IMR-90 (cell line): ENCODE results near the gene TOB2. TPM values are rescaled to one million over a fixed set of nuclear protein-coding genes. Genes with fewer than 3 reads are reported as not detected.

Source experiments
- ATAC-seq: fragments of 200-7000 bp; cut with Tn5 transposase; 2 replicates; pipeline ENCODE4 v1.9.1; 2020; ENCODE audit warnings: low read depth, mild to moderate bottlenecking, moderate library complexity
- BruUV-seq: library from RNA; stranded (reverse); fragments of 400-500 nt; replicated peaks from 2 replicates; lab custom pipeline; 2021; lab: Mats Ljungman, UMichigan
- CTCF ChIA-PET: fragments of 300-600 bp; formaldehyde crosslinking; extraction: SDS; loops from one replicate; lab custom pipeline; 2021; ENCODE audit warnings: antibody characterized with exemption; lab: Yijun Ruan, JAX
- POLR2A ChIA-PET: fragments of 300-600 bp; sonication (Branson Sonifier 250); formaldehyde crosslinking; loops from one replicate; lab custom pipeline; 2022; ENCODE audit warnings: antibody characterized with exemption; ENCODE audit not compliant: unreplicated experiment; lab: Charles Lee
- DNase-seq: peaks from one replicate; pipeline ENCODE4 v3.0.0; 2013
- H2AFZ ChIP-seq: replicated peaks from 2 replicates; pipeline ENCODE3; 2013; ENCODE audit warnings: low read length, mild to moderate bottlenecking; ENCODE audit not compliant: poor library complexity
- H2AK5ac ChIP-seq: 2 replicates; pipeline ENCODE4 v1.6.1; 2013; ENCODE audit warnings: low read depth, low read length, inconsistent platforms
- H2AK9ac ChIP-seq: replicated peaks from 2 replicates; pipeline ENCODE3; 2013; ENCODE audit warnings: mild to moderate bottlenecking, low read depth, low read length, moderate library complexity; ENCODE audit not compliant: poor library complexity
- H2BK120ac ChIP-seq: 2 replicates; pipeline ENCODE4 v1.6.1; 2013; ENCODE audit warnings: low read depth, low read length, inconsistent platforms
- H2BK15ac ChIP-seq: 3 replicates; pipeline ENCODE4 v1.6.1; 2013; ENCODE audit warnings: low read depth, low read length, inconsistent platforms
- H2BK20ac ChIP-seq: 2 replicates; pipeline ENCODE4 v1.6.1; 2013; ENCODE audit warnings: low read depth, mild to moderate bottlenecking, inconsistent platforms, low read length, moderate library complexity
- H2BK5ac ChIP-seq: 2 replicates; pipeline ENCODE4 v1.6.1; 2013; ENCODE audit warnings: mild to moderate bottlenecking, low read depth, low read length, inconsistent platforms; ENCODE audit not compliant: poor library complexity, severe bottlenecking
- H3K14ac ChIP-seq: replicated peaks from 2 replicates; pipeline ENCODE4 v1.6.1; 2013; ENCODE audit warnings: low read depth, low read length, inconsistent platforms
- H3K18ac ChIP-seq: 2 replicates; pipeline ENCODE4 v1.6.1; 2013; ENCODE audit warnings: low read depth, low read length, control low read depth
- H3K23ac ChIP-seq: 2 replicates; pipeline ENCODE4 v1.6.1; 2013; ENCODE audit warnings: low read depth, low read length, inconsistent platforms
- H3K27ac ChIP-seq: 2 replicates; pipeline ENCODE4 v1.5.1; 2013; ENCODE audit warnings: mild to moderate bottlenecking, control low read depth, low read length; ENCODE audit not compliant: insufficient read depth
- H3K27me3 ChIP-seq: 2 replicates; pipeline ENCODE4 v1.6.1; 2013; ENCODE audit warnings: low read length; ENCODE audit not compliant: control insufficient read depth, insufficient read depth
- H3K36me3 ChIP-seq: 2 replicates; pipeline ENCODE4 v1.6.1; 2013; ENCODE audit warnings: low read length, mixed read lengths; ENCODE audit not compliant: control insufficient read depth, insufficient read depth
- H3K4ac ChIP-seq: 2 replicates; pipeline ENCODE4 v1.6.1; 2013; ENCODE audit warnings: low read depth, low read length, inconsistent platforms
- H3K4me1 ChIP-seq: 2 replicates; pipeline ENCODE4 v1.6.1; 2013; ENCODE audit warnings: low read length, mixed read lengths; ENCODE audit not compliant: control insufficient read depth, insufficient read depth
- H3K4me2 ChIP-seq: 2 replicates; pipeline ENCODE4 v1.6.1; 2013; ENCODE audit warnings: low read depth, mild to moderate bottlenecking, control low read depth, low read length, moderate library complexity
- H3K4me3 ChIP-seq: 2 replicates; pipeline ENCODE4 v1.5.1; 2013; ENCODE audit warnings: low read depth, mild to moderate bottlenecking, control low read depth, low read length, moderate library complexity; ENCODE audit not compliant: insufficient read depth
- H3K56ac ChIP-seq: 2 replicates; pipeline ENCODE4 v1.6.1; 2013; ENCODE audit warnings: low read length, inconsistent platforms; ENCODE audit not compliant: insufficient read depth; ENCODE audit errors: extremely low read depth
- H3K79me1 ChIP-seq, 2 experiments: 2 replicates each; pipeline ENCODE4 v1.6.1; 2013; ENCODE audit warnings: low read length in 2 of 2, inconsistent platforms in 1 of 2, low read depth in 1 of 2
- H3K9ac ChIP-seq: 2 replicates; pipeline ENCODE4 v1.6.1; 2013; ENCODE audit warnings: low read depth, low read length, control low read depth
- H3K9me1 ChIP-seq: 2 replicates; pipeline ENCODE4 v1.6.1; 2013; ENCODE audit warnings: low read length, inconsistent platforms; ENCODE audit not compliant: insufficient read depth
- H3K9me3 ChIP-seq: 2 replicates; pipeline ENCODE4 v1.6.1; 2013; ENCODE audit warnings: low read length; ENCODE audit not compliant: control insufficient read depth, insufficient read depth
- H4K20me1 ChIP-seq: 2 replicates; pipeline ENCODE4 v1.6.1; 2013; ENCODE audit warnings: low read length, inconsistent platforms; ENCODE audit not compliant: insufficient read depth
- H4K5ac ChIP-seq: 2 replicates; pipeline ENCODE4 v1.6.1; 2013; ENCODE audit warnings: mild to moderate bottlenecking, low read depth, low read length, control low read depth
- H4K8ac ChIP-seq, 2 experiments: 2 replicates each; pipeline ENCODE4 v1.6.1; 2013; ENCODE audit warnings: low read depth in 2 of 2, low read length in 2 of 2, control low read depth in 1 of 2, inconsistent platforms in 1 of 2
- H4K91ac ChIP-seq: 2 replicates; pipeline ENCODE4 v1.6.1; 2013; ENCODE audit warnings: low read depth, low read length, inconsistent platforms; ENCODE audit not compliant: insufficient read depth
- BHLHE40 ChIP-seq: fragments of 150-350 bp; IDR thresholded peaks from 2 replicates; pipeline ENCODE4 v1.6.1; 2016; ENCODE audit warnings: mild to moderate bottlenecking, low read depth, low read length
- CEBPB ChIP-seq: IDR thresholded peaks from 2 replicates; pipeline ENCODE4 v1.6.1; 2012; ENCODE audit warnings: low read depth, low read length, improper control_type of control experiment
- CHD1 ChIP-seq: IDR thresholded peaks from 2 replicates; pipeline ENCODE4 v1.6.1; 2012; ENCODE audit warnings: low read depth, low read length, improper control_type of control experiment
- FOS ChIP-seq: fragments of 150-350 bp; IDR thresholded peaks from 2 replicates; pipeline ENCODE4 v1.6.1; 2016; ENCODE audit warnings: low read depth, low read length
- MAFK ChIP-seq: IDR thresholded peaks from 2 replicates; pipeline ENCODE4 v1.6.1; 2012; ENCODE audit warnings: low read depth, low read length, improper control_type of control experiment
- MAZ ChIP-seq: IDR thresholded peaks from 2 replicates; pipeline ENCODE4 v1.6.1; 2012; ENCODE audit warnings: low read depth, mild to moderate bottlenecking, low read length, improper control_type of control experiment, moderate library complexity, borderline replicate concordance
- MXI1 ChIP-seq: IDR thresholded peaks from 2 replicates; pipeline ENCODE4 v1.6.1; 2012; ENCODE audit warnings: low read depth, mild to moderate bottlenecking, low read length, moderate library complexity, borderline replicate concordance
- NFE2L2 ChIP-seq: fragments of 150-350 bp; IDR thresholded peaks from 2 replicates; pipeline ENCODE4 v1.6.1; 2016; ENCODE audit warnings: low read depth, mild to moderate bottlenecking, low read length
- POLR2A ChIP-seq: IDR thresholded peaks from 2 replicates; pipeline ENCODE4 v1.6.1; 2012; ENCODE audit warnings: mild to moderate bottlenecking, low read depth, low read length
- RAD21 ChIP-seq: IDR thresholded peaks from 2 replicates; pipeline ENCODE4 v1.6.1; 2012; ENCODE audit warnings: low read length, improper control_type of control experiment
- RCOR1 ChIP-seq: IDR thresholded peaks from 2 replicates; pipeline ENCODE4 v1.6.1; 2012; ENCODE audit warnings: mild to moderate bottlenecking, low read length, improper control_type of control experiment; ENCODE audit not compliant: insufficient replicate concordance
- RFX5 ChIP-seq: IDR thresholded peaks from 2 replicates; pipeline ENCODE4 v1.8.0; 2012; ENCODE audit warnings: low read depth, mild to moderate bottlenecking, low read length, moderate library complexity
- SMC3 ChIP-seq: fragments of 150-350 bp; IDR thresholded peaks from 2 replicates; pipeline ENCODE4 v1.6.1; 2016; ENCODE audit warnings: low read depth, mild to moderate bottlenecking, antibody characterized with exemption, low read length, moderate library complexity
- WGBS, 2 experiments: methylation state at CpG; one replicate each; pipeline versions ENCODE4 v1.1.5 to v1.1.7; 2013; ENCODE audit warnings: missing lambda C conversion rate in 2 of 2; ENCODE audit not compliant: insufficient read length in 1 of 2; ENCODE audit errors: extremely low coverage in 2 of 2; 5-methylcytosine and 5-hydroxymethylcytosine counted together
- dilution Hi-C: fragments of 300-500 bp; cut with HindIII; formaldehyde crosslinking; loops from one replicate; pipeline ENCODE4 v1.14.3; 2018; ENCODE audit warnings: low sequenced_read_pairs; ENCODE audit not compliant: unreplicated experiment
- in situ Hi-C: fragments of 300-500 bp; cut with MboI; formaldehyde crosslinking; loops from 3 replicates; pipeline ENCODE4 v1.14.3; 2019; ENCODE audit warnings: low sequenced_read_pairs, inconsistent platforms, mixed read lengths
- intact Hi-C: fragments of 100-400 bp; cut with micrococcal nuclease; formaldehyde crosslinking; loops from 2 replicates; pipeline ENCODE4 v1.10.0; 2022
- polyA plus RNA-seq, 3 experiments: library from polyadenylated mRNA; depleted of rRNA; stranded (reverse); fragments of >200 nt; gene quantifications; 2 replicates each; pipeline ENCODE4 v1.2.3, GENCODE V29; 2012; ENCODE audit warnings: low replicate concordance in 1 of 3
- total RNA-seq: library from RNA; depleted of rRNA; stranded (reverse); fragments of >200 nt; gene quantifications from 2 replicates; pipeline ENCODE4 v1.2.3, GENCODE V29; 2012
- TF ChIP-seq, protein P1 (sequence below): fragments of 150-350 bp; IDR thresholded peaks from 2 replicates; pipeline ENCODE4 v1.6.1; 2016; ENCODE audit warnings: low read depth, mild to moderate bottlenecking, low read length, moderate library complexity, borderline replicate concordance
- TF ChIP-seq, protein P2 (sequence below): conservative IDR thresholded peaks from 2 replicates; pipeline ENCODE4 v1.5.1; 2012; ENCODE audit warnings: mild to moderate bottlenecking, low read depth, low read length, improper control_type of control experiment
- TF ChIP-seq, protein P3 (sequence below): fragments of 150-350 bp; IDR thresholded peaks from 2 replicates; pipeline ENCODE4 v1.6.1; 2017; ENCODE audit warnings: mild to moderate bottlenecking, antibody characterized with exemption, low read length, low read depth

The TOB2 gene
- total and polyA plus RNA-seq, 2 of the 4 experiments (the other 2 are of a cell fraction) = 17.4 to 23.3 TPM

DNA sequence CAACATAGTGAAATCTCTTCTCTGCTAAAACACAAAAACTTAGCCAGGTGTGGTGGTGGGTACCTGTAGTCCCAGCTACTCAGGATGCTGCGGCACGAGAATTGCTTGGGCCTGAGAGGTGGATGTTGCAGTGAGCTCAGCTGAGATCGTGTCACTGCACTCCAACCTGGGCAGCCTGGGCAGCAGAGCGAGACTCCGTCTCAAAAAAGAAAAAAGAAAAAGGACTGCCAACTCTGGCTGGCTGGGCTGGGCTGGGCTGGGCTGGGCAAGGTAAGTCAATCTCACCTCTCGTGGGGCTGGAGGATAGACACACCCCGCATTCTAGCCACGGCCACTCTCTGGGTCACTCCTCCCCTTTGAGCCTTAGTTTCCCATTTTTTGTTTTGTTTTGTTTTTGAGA, 37.9 kb downstream of the TOB2 start:
- no peaks in the 10 kb centered on the region; the same call in 1 of the 2 replicates for H3K9me1 ChIP-seq
- H3K4me2 ChIP-seq = no peak overlapping the region
- no peak overlapping the region for H2BK20ac ChIP-seq
- no peak for DNase-seq
- TF ChIP-seq CHD1 (no peak), MAFK (no peak), RFX5 (no peak), CEBPB (no peak), RAD21 (no peak), MAZ (no peak), BHLHE40 (no peak), MXI1 (no peak), NFE2L2 (no peak), FOS (no peak), POLR2A (no peak), SMC3 (no peak), RCOR1 (no peak)
- TF ChIP-seq, protein P1, sequence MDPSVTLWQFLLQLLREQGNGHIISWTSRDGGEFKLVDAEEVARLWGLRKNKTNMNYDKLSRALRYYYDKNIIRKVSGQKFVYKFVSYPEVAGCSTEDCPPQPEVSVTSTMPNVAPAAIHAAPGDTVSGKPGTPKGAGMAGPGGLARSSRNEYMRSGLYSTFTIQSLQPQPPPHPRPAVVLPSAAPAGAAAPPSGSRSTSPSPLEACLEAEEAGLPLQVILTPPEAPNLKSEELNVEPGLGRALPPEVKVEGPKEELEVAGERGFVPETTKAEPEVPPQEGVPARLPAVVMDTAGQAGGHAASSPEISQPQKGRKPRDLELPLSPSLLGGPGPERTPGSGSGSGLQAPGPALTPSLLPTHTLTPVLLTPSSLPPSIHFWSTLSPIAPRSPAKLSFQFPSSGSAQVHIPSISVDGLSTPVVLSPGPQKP = no peak
- TF ChIP-seq, protein P2, sequence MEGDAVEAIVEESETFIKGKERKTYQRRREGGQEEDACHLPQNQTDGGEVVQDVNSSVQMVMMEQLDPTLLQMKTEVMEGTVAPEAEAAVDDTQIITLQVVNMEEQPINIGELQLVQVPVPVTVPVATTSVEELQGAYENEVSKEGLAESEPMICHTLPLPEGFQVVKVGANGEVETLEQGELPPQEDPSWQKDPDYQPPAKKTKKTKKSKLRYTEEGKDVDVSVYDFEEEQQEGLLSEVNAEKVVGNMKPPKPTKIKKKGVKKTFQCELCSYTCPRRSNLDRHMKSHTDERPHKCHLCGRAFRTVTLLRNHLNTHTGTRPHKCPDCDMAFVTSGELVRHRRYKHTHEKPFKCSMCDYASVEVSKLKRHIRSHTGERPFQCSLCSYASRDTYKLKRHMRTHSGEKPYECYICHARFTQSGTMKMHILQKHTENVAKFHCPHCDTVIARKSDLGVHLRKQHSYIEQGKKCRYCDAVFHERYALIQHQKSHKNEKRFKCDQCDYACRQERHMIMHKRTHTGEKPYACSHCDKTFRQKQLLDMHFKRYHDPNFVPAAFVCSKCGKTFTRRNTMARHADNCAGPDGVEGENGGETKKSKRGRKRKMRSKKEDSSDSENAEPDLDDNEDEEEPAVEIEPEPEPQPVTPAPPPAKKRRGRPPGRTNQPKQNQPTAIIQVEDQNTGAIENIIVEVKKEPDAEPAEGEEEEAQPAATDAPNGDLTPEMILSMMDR = no peak
- TF ChIP-seq, protein P3, sequence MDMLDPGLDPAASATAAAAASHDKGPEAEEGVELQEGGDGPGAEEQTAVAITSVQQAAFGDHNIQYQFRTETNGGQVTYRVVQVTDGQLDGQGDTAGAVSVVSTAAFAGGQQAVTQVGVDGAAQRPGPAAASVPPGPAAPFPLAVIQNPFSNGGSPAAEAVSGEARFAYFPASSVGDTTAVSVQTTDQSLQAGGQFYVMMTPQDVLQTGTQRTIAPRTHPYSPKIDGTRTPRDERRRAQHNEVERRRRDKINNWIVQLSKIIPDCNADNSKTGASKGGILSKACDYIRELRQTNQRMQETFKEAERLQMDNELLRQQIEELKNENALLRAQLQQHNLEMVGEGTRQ = no peak
- ATAC-seq = no peak
- no peak overlapping the region for H2BK5ac ChIP-seq
- H3K27me3 ChIP-seq = no peaks in the 10 kb centered on the region
- no peak overlapping the region for H3K23ac ChIP-seq
- no peak overlapping the region for H2AK9ac ChIP-seq
- H2BK120ac ChIP-seq = no peak overlapping the region
- intact Hi-C loops (no loop called here), dilution Hi-C loops (no loop called here), in situ Hi-C loops (loop anchor here (10.0 kb wide), 1 partner anchor 196 kb away; no protein-coding TSS in a partner anchor)
- no peak overlapping the region for H2BK15ac ChIP-seq
- no peak overlapping the region for H3K14ac ChIP-seq
- no peak overlapping the region for H3K27ac ChIP-seq
- H3K4ac ChIP-seq = no peak overlapping the region
- H3K9ac ChIP-seq = no peak overlapping the region
- ChIA-PET CTCF (interaction anchor here (0.6 to 0.9 kb wide), 2 partner anchors 109 to 423 kb away, joined by 3 read pairs; no protein-coding TSS in a partner anchor), POLR2A (no interaction called here)
- no peak overlapping the region for H4K5ac ChIP-seq
- BruUV-seq = no TSS peak
- H3K9me3 ChIP-seq = no peaks in the 10 kb centered on the region
- H3K79me1 ChIP-seq = peaks cover 6 to 13% of the 10 kb centered on the region in 2 experiments; a peak in 3 of 4 replicates
- H2AK5ac ChIP-seq = no peak overlapping the region
- H2AFZ ChIP-seq = no peak overlapping the region
- H4K20me1 ChIP-seq = no peaks in the 10 kb centered on the region
- H3K56ac ChIP-seq = no peak overlapping the region
- H3K4me1 ChIP-seq = peaks cover 6% of the 10 kb centered on the region
- no peak overlapping the region for H3K4me3 ChIP-seq
- H4K91ac ChIP-seq = no peak overlapping the region
- WGBS, 2 experiments = 80% methylated on average over 5 of the region's 8 CpGs; no CpG with 5 or more reads in 1 of the 2 experiments
- H3K18ac ChIP-seq = no peak overlapping the region
- no peak overlapping the region for H4K8ac ChIP-seq
- H3K36me3 ChIP-seq = no peaks in the 10 kb centered on the region
